G401 (cell line): ENCODE data around the gene SETBP1. TPM values are rescaled to one million over a fixed set of nuclear protein-coding genes. Genes with fewer than 3 reads are reported as not detected.

Experiments
- DNase-seq: peaks from one replicate; pipeline ENCODE4 v3.0.0-alpha.2; 2015; ENCODE audit warnings: low spot score
- in situ Hi-C: cut with HindIII; loops from 2 replicates; pipeline ENCODE4 v1.10.0; 2016; ENCODE audit warnings: low sequenced_read_pairs, mixed read lengths
- total RNA-seq: library from RNA; depleted of rRNA; stranded (reverse); fragments of >200 nt; shearing (Covaris generic); gene quantifications from 2 replicates; pipeline ENCODE4 v1.2.3, GENCODE V29; 2014

Gene SETBP1
- total RNA-seq, 1 experiment from 2014 or later, result not detected

GRCh38 chr18:44898498-44898897, 217.8 kb downstream of the SETBP1 start:
- DNase-seq, result no peak
- in situ Hi-C loops, result no loop called here

GRCh38 chr18:44899832-44900231, 219.1 kb downstream of the SETBP1 start:
- in situ Hi-C loops, result no loop called here
- DNase-seq, result no peak

GRCh38 chr18:44900627-44901026, 219.9 kb downstream of the SETBP1 start:
- no peak for DNase-seq
- in situ Hi-C loops, result no loop called here

- no peak for DNase-seq
- in situ Hi-C loops, result no loop called here
Observed at GRCh38 chr18:44901283-44901682, 220.6 kb downstream of the SETBP1 start.

GRCh38 chr18:44903327-44903726, 222.6 kb downstream of the SETBP1 start:
- in situ Hi-C loops, result no loop called here
- no peak for DNase-seq

- no peak for DNase-seq
- in situ Hi-C loops, result no loop called here
Observed at GRCh38 chr18:44904768-44905167, 224.1 kb downstream of the SETBP1 start.

GRCh38 chr18:44909191-44909719, 228.6 kb downstream of the SETBP1 start:
- peak; percentile 31 for DNase-seq
- in situ Hi-C loops, result no loop called here

- in situ Hi-C loops, result no loop called here
- no peak for DNase-seq
Observed at GRCh38 chr18:44911260-44911659, 230.6 kb downstream of the SETBP1 start.

GRCh38 chr18:44911773-44912172, 231.1 kb downstream of the SETBP1 start:
- in situ Hi-C loops, result no loop called here

GRCh38 chr18:44912740-44913478, 232.2 kb downstream of the SETBP1 start:
- in situ Hi-C loops, result no loop called here
- peak; percentile 31 for DNase-seq

More at GRCh38 chr18:44911773-44912172, 231.1 kb downstream of the SETBP1 start:
- no peak for DNase-seq

- no peak for DNase-seq
- in situ Hi-C loops, result no loop called here
Observed at GRCh38 chr18:44914028-44914427, 233.3 kb downstream of the SETBP1 start.

GRCh38 chr18:44915213-44915612, 234.5 kb downstream of the SETBP1 start:
- in situ Hi-C loops, result no loop called here
- DNase-seq, result no peak

GRCh38 chr18:44915661-44916060, 235.0 kb downstream of the SETBP1 start:
- DNase-seq, result no peak
- in situ Hi-C loops, result no loop called here

GRCh38 chr18:44916429-44917207, 235.9 kb downstream of the SETBP1 start:
- in situ Hi-C loops, result no loop called here
- no peak for DNase-seq

GRCh38 chr18:44917216-44918141, 236.8 kb downstream of the SETBP1 start:
- in situ Hi-C loops, result no loop called here
- no peak for DNase-seq

GRCh38 chr18:44918142-44918476, 237.4 kb downstream of the SETBP1 start:
- DNase-seq, result no peak
- in situ Hi-C loops, result no loop called here

- in situ Hi-C loops, result no loop called here
- no peak for DNase-seq
Observed at GRCh38 chr18:44920441-44920840, 239.8 kb downstream of the SETBP1 start.

GRCh38 chr18:44921974-44922373, 241.3 kb downstream of the SETBP1 start:
- in situ Hi-C loops, result no loop called here
- DNase-seq, result no peak

- in situ Hi-C loops, result no loop called here
- no peak for DNase-seq
Observed at GRCh38 chr18:44922968-44923367, 242.3 kb downstream of the SETBP1 start.
